NCI-H526 treated with DMSO at 0.1 percent for 48 hours (cell line): ENCODE data around the gene PLAC8L1.

Experiments used
- DNase-seq: peaks from one replicate; lab custom pipeline; 2025; lab: John Stamatoyannopoulos, UW

PLAC8L1 gene

DNA sequence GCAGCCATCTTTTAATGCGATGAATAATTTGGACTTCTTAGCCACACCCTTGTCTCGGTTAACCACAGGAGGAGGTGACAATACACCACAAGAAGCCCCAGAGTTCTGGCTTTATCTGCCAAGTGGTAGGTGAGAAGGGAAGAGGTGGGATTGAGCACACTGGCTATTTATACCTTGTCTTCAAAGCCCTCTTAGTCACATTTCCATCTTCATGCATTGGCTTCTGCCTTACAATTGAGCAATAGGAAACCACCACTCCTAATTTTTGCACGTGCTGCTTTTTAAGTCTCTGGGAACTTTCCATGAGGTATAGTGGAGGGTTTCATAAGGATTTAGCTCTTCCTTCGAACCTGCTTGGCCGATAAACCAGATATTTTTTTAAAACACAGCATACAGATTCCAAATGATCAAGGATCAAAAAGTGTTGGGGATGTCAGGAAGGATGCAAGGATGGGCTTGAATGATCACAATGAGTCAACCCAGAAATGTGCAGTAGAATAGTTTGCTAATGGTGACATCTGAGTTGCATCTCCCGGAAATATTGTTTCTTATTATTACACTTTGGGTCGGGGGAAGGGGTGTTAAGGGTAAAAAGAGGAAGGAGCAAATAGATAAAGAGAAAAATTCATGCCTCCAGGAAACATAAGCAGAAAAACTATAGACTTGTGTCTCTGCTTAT lies 25.5 kb downstream of the PLAC8L1 start:
- DNase-seq, result no peak

GRCh38 chr5:146078566-146078965 lies 26.8 kb downstream of the PLAC8L1 start:
- DNase-seq, result no peak

DNA sequence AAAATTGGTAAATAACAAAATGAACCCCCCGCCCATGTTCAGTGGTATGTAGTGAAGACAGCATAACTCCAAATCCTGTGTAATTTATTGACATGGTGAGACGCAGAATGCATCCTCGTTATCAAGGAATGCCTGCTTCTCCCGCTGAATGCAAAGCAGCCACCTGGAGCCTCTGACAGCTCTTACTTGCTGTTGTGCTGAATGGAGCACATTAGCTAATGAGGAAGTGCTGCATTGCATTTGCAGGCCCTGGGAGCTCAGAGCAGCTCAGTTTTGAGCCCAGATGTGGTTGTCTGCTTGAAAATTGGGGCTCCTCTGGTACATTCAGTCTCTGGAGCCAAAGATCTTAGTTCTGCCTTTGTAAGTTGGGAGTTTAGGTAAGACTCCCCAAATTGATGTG lies 28.9 kb downstream of the PLAC8L1 start:
- peak; percentile 55 for DNase-seq

DNA sequence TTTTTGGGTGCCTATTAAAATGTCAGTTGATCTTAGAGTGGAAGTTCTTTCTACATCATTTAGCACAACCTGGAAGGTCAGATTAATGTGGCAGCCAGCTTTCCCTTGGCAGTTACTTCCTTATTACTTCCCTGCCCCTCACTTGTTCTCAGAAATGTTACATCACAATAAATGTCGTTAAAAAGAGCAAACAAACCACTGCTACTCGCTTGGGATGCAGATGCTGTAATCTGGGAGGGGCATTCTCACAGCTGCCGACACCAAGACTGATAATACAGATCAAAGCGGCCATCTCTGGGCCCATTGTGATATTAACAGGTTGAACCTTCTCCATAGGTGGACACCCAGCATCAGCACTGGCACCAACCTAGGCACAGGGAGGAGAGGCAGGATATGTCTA lies 29.3 kb downstream of the PLAC8L1 start:
- no peak for DNase-seq

GRCh38 chr5:146073239-146073900 lies 32.0 kb downstream of the PLAC8L1 start:
- DNase-seq, result no peak

GRCh38 chr5:146072595-146072994 lies 32.8 kb downstream of the PLAC8L1 start:
- no peak for DNase-seq

DNA sequence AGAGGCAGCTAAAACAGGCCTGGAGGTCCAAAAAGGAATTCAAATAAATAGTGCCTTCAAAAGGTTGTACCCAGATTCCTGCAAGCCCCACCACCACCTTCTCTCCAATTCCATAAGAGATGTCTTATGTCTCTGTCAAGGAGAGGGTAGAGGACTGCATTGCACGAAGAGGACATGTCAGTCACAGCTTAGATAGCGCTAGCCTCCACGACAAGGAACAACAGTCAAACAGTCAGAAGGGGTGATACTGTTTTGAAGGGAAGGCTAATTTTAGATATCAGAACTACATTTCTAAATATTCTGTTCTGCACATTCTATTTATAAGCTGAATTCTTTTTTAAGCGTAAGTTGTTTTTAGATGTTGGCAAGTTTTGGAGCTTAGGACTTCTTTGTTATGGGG lies 34.2 kb downstream of the PLAC8L1 start:
- DNase-seq, result no peak

GRCh38 chr5:146070746-146071145 lies 34.6 kb downstream of the PLAC8L1 start:
- DNase-seq, result no peak

GRCh38 chr5:146069780-146070099 lies 35.6 kb downstream of the PLAC8L1 start:
- DNase-seq, result no peak

DNA sequence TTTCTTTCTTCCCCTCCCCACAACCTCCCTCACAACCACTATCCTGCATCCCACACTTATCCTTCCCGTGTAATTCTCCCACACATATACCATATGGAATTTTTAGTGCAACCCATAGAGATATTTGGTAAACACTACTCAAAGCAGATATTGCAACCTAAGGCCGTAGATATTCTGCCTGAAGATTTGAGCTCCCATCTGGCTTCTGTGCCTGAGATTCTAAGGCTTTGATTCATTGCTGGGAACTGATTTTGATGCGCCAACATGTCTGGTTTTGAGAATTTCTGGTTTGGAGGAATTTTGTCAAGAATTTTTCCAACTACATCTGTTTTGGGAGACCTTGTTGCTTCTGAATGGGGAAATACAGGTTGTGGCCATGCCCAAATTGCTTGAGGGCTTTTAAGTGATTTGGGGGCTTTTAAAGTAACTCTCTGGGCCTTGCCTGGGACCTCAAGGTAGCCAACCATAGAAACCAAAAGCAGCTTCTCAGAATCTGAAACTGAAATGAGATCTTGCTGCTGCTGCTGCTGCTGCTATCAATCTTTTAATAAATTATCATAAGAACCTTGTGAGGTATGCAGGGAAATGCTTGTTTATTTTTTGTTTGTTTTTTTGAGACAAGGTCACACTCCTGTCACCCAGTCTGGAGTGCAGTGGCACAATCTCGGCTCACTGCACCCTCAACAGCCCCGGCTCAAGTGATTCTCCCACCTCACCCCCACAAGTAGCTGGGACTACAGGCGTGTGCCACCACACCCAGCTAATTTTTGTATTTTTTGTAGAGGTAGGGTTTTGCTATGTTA lies 36.2 kb downstream of the PLAC8L1 start:
- DNase-seq, result no peak

GRCh38 chr5:146068206-146068605 lies 37.2 kb downstream of the PLAC8L1 start:
- no peak for DNase-seq

DNA sequence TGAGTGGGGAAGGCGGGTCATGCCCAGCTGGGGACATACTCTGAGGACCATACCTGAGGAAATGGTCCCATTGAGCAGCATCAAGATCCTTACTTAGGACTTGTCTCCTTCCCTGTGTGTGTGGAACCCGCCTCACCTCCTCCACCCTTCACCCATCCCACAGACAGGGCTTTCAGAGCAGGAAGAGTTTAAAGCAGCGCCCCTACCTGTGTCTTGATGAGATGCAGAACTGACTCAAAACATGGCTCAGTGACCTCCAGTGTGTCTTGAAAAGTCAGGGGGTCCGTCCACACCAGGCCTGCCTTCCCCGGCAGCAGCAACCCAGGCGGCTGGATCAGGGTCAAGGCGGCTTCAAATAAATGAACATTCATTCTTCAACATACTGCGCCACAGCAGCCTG lies 38.4 kb downstream of the PLAC8L1 start:
- no peak for DNase-seq

DNA sequence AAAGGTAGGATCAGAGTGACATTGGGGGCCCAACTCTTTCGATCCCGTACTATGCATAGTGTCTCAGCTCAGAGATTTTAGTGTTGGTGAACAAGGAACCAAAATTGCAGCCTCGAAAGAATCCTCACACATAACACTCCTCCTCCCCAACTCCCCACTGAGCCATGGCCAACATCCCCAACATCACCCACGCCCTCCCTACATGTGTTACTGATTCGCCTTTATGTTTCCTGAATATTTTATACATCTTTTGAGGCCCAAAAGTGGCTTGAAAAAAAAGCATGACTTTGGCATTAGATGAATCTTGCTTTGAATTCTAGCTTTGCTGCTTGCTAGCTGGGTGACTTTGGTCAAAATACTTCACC lies 45.2 kb downstream of the PLAC8L1 start:
- no peak for DNase-seq

DNA sequence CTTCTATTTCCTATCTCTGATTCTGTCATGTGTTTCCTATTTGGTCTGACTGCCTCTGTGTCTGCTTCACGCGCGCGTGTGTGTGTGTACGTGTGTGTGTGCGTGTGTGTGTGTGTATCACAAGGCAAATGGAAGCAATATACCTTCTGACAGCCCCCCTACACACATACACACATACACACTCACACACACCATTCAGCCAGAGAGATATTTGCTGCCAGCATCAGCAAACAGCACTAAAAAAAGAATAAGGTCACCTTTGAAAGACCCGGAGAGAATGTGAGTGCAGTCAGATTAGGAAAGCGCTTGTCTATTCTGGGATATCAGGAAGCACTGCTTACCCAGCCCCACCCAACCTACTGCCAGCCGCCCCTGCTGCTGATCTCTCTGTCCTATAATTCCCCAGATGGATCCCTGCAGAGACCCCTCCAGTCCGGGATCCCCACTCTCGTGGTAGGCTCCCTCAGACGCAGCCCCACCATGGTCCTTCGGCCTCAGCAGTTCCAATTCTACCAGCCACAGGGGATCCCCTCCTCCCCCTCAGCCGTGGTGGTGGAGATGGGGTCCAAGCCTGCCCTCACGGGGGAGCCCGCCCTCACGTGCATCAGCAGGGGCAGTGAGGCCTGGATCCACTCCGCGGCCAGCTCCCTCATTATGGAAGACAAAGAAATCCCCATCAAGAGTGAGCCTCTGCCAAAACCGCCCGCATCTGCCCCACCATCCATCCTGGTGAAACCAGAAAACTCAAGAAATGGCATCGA lies 45.7 kb downstream of the PLAC8L1 start:
- no peak for DNase-seq

- DNase-seq, result no peak
Observed at GRCh38 chr5:146055432-146055831, 49.9 kb downstream of the PLAC8L1 start.

GRCh38 chr5:146052780-146053179 lies 52.6 kb downstream of the PLAC8L1 start:
- no peak for DNase-seq

DNA sequence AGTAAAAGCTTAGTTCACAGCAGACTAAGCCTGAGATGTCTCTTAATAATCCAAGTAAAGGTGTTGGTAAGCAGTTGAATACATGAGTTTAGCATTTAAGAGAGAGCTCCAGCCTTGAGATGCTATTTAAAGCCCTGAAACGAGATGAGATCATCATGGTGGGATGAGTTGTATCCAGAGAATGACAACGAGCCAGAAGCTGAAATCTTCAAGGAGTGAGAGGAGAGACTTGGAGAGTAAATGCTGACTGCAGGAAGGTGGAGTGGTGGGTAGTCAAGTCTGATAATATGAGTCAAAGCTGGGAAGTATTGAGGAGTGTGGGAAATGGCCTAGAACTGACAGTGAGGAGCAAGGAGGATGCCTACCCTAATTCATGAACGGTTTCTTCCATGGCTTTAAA lies 53.7 kb downstream of the PLAC8L1 start:
- DNase-seq, result no peak

- DNase-seq, result no peak
Observed at GRCh38 chr5:146050086-146050485, 55.3 kb downstream of the PLAC8L1 start.

GRCh38 chr5:146049704-146050026 lies 55.7 kb downstream of the PLAC8L1 start:
- DNase-seq, result no peak

DNA sequence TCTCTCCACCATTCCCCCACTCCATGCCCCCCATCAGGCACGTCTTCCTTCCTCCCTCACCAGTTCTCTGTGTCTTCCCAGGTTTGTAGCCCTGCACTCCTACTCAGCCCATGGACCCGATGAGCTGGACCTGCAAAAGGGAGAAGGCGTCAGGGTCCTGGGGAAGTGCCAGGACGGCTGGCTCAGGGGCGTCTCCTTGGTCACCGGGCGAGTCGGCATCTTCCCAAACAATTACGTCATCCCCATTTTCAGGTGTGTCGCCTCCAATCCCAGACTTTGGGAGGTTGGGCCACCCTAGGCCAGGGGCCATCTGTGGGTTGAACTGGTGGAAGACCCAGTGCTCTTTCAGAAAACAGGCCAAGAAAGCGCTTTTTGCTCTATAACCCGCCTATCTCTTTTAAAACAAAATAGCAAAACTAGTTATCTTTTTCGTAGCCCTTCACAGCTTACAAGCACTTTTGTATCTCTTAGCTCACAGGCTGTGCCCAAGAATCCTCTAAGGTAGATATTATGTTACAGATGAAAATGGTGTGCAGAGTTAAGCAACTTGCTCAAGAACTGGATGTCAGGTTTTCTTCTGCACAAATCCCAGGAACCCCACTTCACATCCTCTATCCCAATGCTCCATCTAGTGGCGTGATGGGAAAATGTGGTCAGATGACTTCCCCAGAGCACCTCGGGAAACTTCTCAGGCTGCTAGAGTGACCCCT lies 56.2 kb downstream of the PLAC8L1 start:
- DNase-seq, result peak; percentile 26

GRCh38 chr5:146047396-146047795 lies 58.0 kb downstream of the PLAC8L1 start:
- DNase-seq, result no peak

- no peak for DNase-seq
Observed at GRCh38 chr5:146043722-146044121, 61.7 kb downstream of the PLAC8L1 start.
